SK-N-MC (cell line): Measurements from ENCODE around the gene UMOD.

Experiments used
- EZH2 ChIP-seq: fragments of 200-600 bp; sonication (generic); IDR thresholded peaks from one replicate; pipeline ENCODE4 v1.6.1; 2017; ENCODE audit warnings: antibody characterized with exemption
- POLR2AphosphoS5 ChIP-seq: IDR thresholded peaks from 2 replicates; pipeline ENCODE4 v1.6.1; 2012; ENCODE audit warnings: mild to moderate bottlenecking, low read depth, low read length, borderline replicate concordance

- TF ChIP-seq POLR2AphosphoS5 (no peak), EZH2 (no peak)
These were observed 45.1 kb upstream of the UMOD start for GRCh38 chr16:20397468-20398074.
